Hepatocyte (in vitro differentiated cells): Measurements from ENCODE around the gene ENOX1.

Experiments used
- CTCF ChIP-seq: fragments of 200-600 bp; sonication (generic); IDR thresholded peaks from 2 replicates; pipeline ENCODE4 v1.5.1; 2016; ENCODE audit warnings: antibody characterized with exemption, mild to moderate bottlenecking; ENCODE audit not compliant: poor library complexity
- EZH2phosphoT487 ChIP-seq: fragments of 200-600 bp; sonication (generic); IDR thresholded peaks from one replicate; pipeline ENCODE4 v1.6.1; 2018; ENCODE audit warnings: antibody characterized with exemption, mild to moderate bottlenecking, low read depth, moderate library complexity; ENCODE audit not compliant: unreplicated experiment, severe bottlenecking

GRCh38 chr13:43763143-43763759 lies 23.5 kb downstream of the ENOX1 start:
- TF ChIP-seq CTCF (no peak), EZH2phosphoT487 (no peak)
